Measurements from ENCODE around the gene COX6B1.

- TF ChIP-seq CTCF (IDR thresholded peaks at IDR 0.05), result no peak
- TF ChIP-seq POLR2A (IDR thresholded peaks at IDR 0.05), result no peak
Observed at GRCh38 chr19:35669974-35670373, 21.9 kb downstream of the COX6B1 start.

Measured in heart left ventricle (tissue), 13 donors.